HEK293T (cell line): ENCODE results near the gene AKAP9.

ENCODE experiments used
- BHLHE40 ChIP-seq: fragments of 450-650 bp; IDR thresholded peaks from 2 replicates; pipeline ENCODE4 v1.6.1; 2016; ENCODE audit warnings: mild to moderate bottlenecking, moderate library complexity, borderline replicate concordance
- ELF4 ChIP-seq: fragments of 450-650 bp; IDR thresholded peaks from 2 replicates; pipeline ENCODE4 v1.6.1; 2017; ENCODE audit warnings: antibody characterized with exemption
- FOXM1 ChIP-seq: fragments of 450-650 bp; IDR thresholded peaks from 2 replicates; pipeline ENCODE4 v1.6.1; 2017; ENCODE audit warnings: mild to moderate bottlenecking, borderline replicate concordance
- HDGF ChIP-seq: fragments of 450-650 bp; IDR thresholded peaks from 2 replicates; pipeline ENCODE4 v1.6.1; 2017; ENCODE audit warnings: antibody characterized with exemption, borderline replicate concordance
- L3MBTL2 ChIP-seq: fragments of 450-650 bp; conservative IDR thresholded peaks from 2 replicates; pipeline ENCODE4 v1.6.1; 2016; ENCODE audit warnings: mild to moderate bottlenecking
- SP1 ChIP-seq: fragments of 450-650 bp; IDR thresholded peaks from 2 replicates; pipeline ENCODE4 v1.6.1; 2017

- TF ChIP-seq FOXM1 (no peak), L3MBTL2 (no peak), HDGF (no peak), BHLHE40 (no peak), ELF4 (no peak), SP1 (no peak)
Observed at GRCh38 chr7:91999631-92000565, 59.2 kb downstream of the AKAP9 start.
